Ascending aorta (tissue), 2 donors: ENCODE results near the gene TM7SF3. TPM values are rescaled to one million over a fixed set of nuclear protein-coding genes. Genes with fewer than 3 reads are reported as not detected.

Source experiments
- DNase-seq, 2 donors: peaks; one replicate each; pipeline ENCODE4 v3.0.0-alpha.2; 2019; ENCODE audit warnings: low spot score in 2 of 2
- H3K27ac ChIP-seq, 2 donors: fragments of 200-600 bp; sonication (generic); one replicate each; pipeline ENCODE4 v1.5.1; 2016 to 2017; ENCODE audit warnings: mild to moderate bottlenecking in 1 of 2
- H3K27me3 ChIP-seq: fragments of 200-600 bp; sonication (generic); one replicate; pipeline ENCODE4 v1.5.1; 2017
- H3K36me3 ChIP-seq, 2 donors: fragments of 200-600 bp; sonication (generic); one replicate each; pipeline ENCODE4 v1.5.1; 2016
- H3K4me1 ChIP-seq, 2 donors: fragments of 200-600 bp; sonication (generic); one replicate each; pipeline ENCODE4 v1.5.1; 2016 to 2017; ENCODE audit warnings: mild to moderate bottlenecking in 1 of 2
- H3K4me3 ChIP-seq, 2 donors: fragments of 200-600 bp; sonication (generic); one replicate each; pipeline ENCODE4 v1.5.1; 2016 to 2017; ENCODE audit warnings: mild to moderate bottlenecking in 1 of 2
- H3K9me3 ChIP-seq, 2 donors: fragments of 200-600 bp; sonication (generic); one replicate each; pipeline ENCODE4 v1.5.1; 2016
- CTCF ChIP-seq, 3 experiments: fragments of 200-600 bp in 2 of 3; fragments of 450-650 bp in 1 of 3; sonication (generic) in 2 of 3; IDR thresholded peaks; one replicate each; pipeline ENCODE4 v1.5.1; 2016 to 2019; ENCODE audit warnings: antibody characterized with exemption in 3 of 3, mild to moderate bottlenecking in 1 of 3, moderate library complexity in 1 of 3
- intact Hi-C: fragments of 100-400 bp; cut with DNase I; formaldehyde crosslinking; loops from one replicate; pipeline ENCODE4 v1.15.1; 2023
- total RNA-seq: library from RNA; depleted of rRNA; stranded (reverse); fragments of >200 nt; gene quantifications from one replicate; pipeline ENCODE4 v1.1.0, GENCODE V29; 2016

TM7SF3 gene
- total RNA-seq, 1 donor from 2014 or later = 213 TPM

GRCh38 chr12:27006797-27007467, 7.3 kb downstream of the TM7SF3 start:
- Histone ChIP-seq H3K27me3 (no peaks in the 10 kb centered on the region), H3K4me1 (peaks cover 3 to 14% of the 10 kb centered on the region in 2 donors), H3K4me3 (no peak overlapping the region), H3K27ac (peak overlapping the region in 1 of 2 donors; percentile 62), H3K9me3 (no peaks in the 10 kb centered on the region), H3K36me3 (no peaks in the 10 kb centered on the region)
- TF ChIP-seq CTCF (IDR thresholded peaks at IDR 0.05) = no peak
- intact Hi-C loops = no loop called here
- no peak for DNase-seq

DNA sequence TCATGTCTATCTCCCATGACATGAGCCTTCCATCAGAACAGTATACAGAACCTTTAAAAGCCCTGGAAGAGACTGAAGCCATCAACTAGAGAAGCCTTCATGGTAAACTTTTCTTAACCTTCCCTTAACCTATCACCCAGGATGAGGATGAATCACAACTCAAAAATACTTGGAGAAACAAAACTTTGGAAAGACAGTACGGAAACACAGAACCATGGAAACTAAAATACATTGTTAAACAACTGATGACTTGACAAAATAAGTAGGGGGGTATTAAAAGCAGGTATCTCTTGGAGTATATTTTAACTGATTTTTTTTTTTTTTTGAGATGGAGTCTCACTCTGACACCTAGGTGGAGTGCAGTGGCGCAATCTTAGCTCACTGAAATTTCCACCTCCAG, 8.7 kb downstream of the TM7SF3 start:
- intact Hi-C loops = no loop called here
- no peak for TF ChIP-seq CTCF (IDR thresholded peaks at IDR 0.05)
- Histone ChIP-seq H3K27me3 (no peaks in the 10 kb centered on the region), H3K4me3 (no peak overlapping the region), H3K4me1 (peaks cover 0 to 3% of the 10 kb centered on the region in 2 donors), H3K27ac (peak overlapping the region; percentile 33 to 62), H3K36me3 (no peaks in the 10 kb centered on the region), H3K9me3 (no peaks in the 10 kb centered on the region)
- no peak for DNase-seq

DNA sequence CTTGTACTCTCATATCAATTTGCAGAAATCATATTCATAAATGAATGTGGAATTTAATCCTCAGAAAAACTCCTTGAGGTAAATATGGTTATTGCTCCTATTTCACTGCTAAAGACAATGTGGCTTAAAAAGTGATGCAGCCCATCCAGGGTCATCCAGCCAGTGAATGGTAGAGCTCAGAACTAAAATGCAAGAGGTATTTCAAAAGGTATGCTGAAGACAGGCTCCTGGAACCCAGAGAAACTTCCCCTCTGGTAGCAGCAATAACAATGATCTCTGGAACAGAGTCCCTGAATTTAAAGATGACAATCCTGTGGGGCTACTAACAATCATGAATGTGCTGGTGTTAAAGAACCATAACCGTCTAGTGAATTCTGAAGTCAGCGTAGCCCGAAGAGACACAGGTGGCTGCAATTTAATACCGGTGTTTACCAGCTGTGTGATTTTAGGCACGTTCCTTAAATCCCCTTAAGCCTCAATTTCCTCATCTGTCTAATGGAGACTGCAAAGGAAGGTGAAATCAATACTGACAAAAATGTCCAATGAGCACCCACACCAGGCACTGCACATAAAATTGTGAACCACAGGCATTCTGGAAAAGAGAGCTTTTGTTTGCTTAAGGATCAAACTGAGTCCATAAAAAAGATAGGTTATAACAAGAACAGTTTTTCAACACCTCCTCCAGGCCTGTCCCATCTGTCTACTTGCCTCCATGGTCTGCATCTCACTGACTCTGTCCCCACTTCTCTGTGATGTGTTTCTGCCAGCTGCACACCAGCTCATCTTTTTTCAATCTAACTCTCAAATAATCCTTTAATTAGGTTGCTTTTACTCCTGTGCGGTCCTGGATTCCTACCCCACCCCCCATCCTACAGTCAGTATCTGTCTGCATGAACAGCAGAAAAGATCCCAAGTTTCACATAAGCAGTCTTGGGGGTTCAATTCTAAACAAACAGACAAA, 10.5 kb downstream of the TM7SF3 start:
- H3K4me3 ChIP-seq = no peak overlapping the region
- intact Hi-C loops = no loop called here
- no peak for TF ChIP-seq CTCF (IDR thresholded peaks at IDR 0.05)
- peaks cover 0 to 11% of the 10 kb centered on the region in 2 donors for H3K36me3 ChIP-seq
- DNase-seq = no peak
- H3K4me1 ChIP-seq = peaks cover 0 to 3% of the 10 kb centered on the region in 2 donors
- H3K27me3 ChIP-seq = no peaks in the 10 kb centered on the region
- H3K9me3 ChIP-seq = no peaks in the 10 kb centered on the region
- no peak overlapping the region for H3K27ac ChIP-seq

- no peak for TF ChIP-seq CTCF (IDR thresholded peaks at IDR 0.05)
- no peak overlapping the region for H3K4me3 ChIP-seq
- intact Hi-C loops = no loop called here
- peaks cover 0 to 3% of the 10 kb centered on the region in 2 donors for H3K4me1 ChIP-seq
- H3K36me3 ChIP-seq = peaks cover 0 to 21% of the 10 kb centered on the region in 2 donors
- no peaks in the 10 kb centered on the region for H3K27me3 ChIP-seq
- no peaks in the 10 kb centered on the region for H3K9me3 ChIP-seq
- no peak overlapping the region for H3K27ac ChIP-seq
- no peak for DNase-seq
These were observed 12.0 kb downstream of the TM7SF3 start for GRCh38 chr12:27002141-27002540.

DNA sequence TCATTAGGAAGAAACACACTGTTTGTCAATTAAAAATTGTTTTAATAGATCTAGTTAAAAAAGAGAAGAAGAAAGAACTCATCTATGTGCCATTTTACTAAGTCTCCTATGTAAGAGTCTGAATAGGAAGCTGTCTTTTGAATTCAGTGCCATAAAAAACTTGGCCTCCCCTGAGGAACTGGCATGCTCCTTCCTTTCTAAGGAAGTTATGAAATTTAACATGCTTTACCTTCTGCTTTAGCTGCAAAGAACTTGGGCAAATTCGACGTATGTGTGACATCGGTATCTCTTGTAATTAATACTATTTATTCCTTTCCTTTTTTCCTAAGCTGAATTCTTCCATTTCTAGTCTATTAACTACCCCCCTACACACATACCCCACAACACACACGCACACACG, 12.5 kb downstream of the TM7SF3 start:
- no peak for TF ChIP-seq CTCF (IDR thresholded peaks at IDR 0.05)
- no peak overlapping the region for H3K27ac ChIP-seq
- no peak overlapping the region for H3K4me3 ChIP-seq
- DNase-seq = no peak
- no peaks in the 10 kb centered on the region for H3K9me3 ChIP-seq
- no peaks in the 10 kb centered on the region for H3K27me3 ChIP-seq
- H3K36me3 ChIP-seq = peaks cover 0 to 21% of the 10 kb centered on the region in 2 donors
- intact Hi-C loops = no loop called here
- peaks cover 0 to 3% of the 10 kb centered on the region in 2 donors for H3K4me1 ChIP-seq
